Cardiac fibroblast (primary cell): ENCODE results near the gene FBXO34.

ENCODE experiments used
- DNase-seq, 2 donors: peaks; one replicate each; pipeline versions ENCODE4 v3.0.0 to v3.0.0-alpha.2; 2010; ENCODE audit warnings: low read depth in 2 of 2
- H3K4me3 ChIP-seq, 2 donors: replicated peaks in 1 of 2; 1 replicate in 1 of 2; 2 replicates in 1 of 2; pipeline ENCODE4 v1.5.1; 2011; ENCODE audit warnings: low read depth in 2 of 2, low read length in 2 of 2, mild to moderate bottlenecking in 2 of 2, moderate library complexity in 1 of 2
- TF ChIP-seq, protein P1 (sequence below): IDR thresholded peaks from one replicate; pipeline ENCODE4 v1.5.1; 2011; ENCODE audit warnings: low read depth, mild to moderate bottlenecking, low read length, inconsistent platforms

The FBXO34 gene

DNA sequence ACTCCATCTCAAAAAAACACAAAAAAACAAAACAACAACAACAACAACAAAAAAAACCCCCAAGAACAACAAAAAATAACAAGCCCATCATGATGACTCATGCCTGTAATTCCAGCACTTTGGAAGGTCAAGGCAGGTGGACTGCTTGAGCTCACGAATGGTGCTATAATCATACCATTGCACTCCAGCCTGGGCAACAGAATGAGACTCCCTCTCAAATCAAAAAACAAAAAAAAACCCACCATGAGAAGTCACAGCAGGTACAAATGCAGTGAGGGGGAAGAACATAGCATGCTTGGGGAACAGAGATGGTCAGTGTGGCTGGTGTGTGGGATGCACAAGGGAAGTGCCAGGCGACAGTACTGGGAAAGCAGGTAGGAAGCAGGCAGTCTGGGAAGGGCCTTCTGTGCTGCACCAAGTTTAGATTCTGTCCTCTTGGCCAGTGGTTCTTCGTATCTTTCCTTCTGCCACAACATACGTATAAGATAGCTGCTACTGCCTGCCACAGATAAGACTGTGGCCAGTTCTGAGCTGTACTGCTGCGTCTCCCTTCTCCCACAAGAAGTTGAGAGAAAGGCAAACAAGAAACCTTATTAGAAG is 112.4 kb downstream of the FBXO34 start:
- TF ChIP-seq, protein P1, sequence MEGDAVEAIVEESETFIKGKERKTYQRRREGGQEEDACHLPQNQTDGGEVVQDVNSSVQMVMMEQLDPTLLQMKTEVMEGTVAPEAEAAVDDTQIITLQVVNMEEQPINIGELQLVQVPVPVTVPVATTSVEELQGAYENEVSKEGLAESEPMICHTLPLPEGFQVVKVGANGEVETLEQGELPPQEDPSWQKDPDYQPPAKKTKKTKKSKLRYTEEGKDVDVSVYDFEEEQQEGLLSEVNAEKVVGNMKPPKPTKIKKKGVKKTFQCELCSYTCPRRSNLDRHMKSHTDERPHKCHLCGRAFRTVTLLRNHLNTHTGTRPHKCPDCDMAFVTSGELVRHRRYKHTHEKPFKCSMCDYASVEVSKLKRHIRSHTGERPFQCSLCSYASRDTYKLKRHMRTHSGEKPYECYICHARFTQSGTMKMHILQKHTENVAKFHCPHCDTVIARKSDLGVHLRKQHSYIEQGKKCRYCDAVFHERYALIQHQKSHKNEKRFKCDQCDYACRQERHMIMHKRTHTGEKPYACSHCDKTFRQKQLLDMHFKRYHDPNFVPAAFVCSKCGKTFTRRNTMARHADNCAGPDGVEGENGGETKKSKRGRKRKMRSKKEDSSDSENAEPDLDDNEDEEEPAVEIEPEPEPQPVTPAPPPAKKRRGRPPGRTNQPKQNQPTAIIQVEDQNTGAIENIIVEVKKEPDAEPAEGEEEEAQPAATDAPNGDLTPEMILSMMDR: no peak
- DNase-seq: peak in 1 of 2 donors; percentile 19

GRCh38 chr14:55384536-55384935 is 113.3 kb downstream of the FBXO34 start:
- no peak for DNase-seq
- no peak overlapping the region for H3K4me3 ChIP-seq
- TF ChIP-seq, protein P1: no peak

More for the DNA sequence above, 112.4 kb downstream of the FBXO34 start:
- no peak overlapping the region for H3K4me3 ChIP-seq

DNA sequence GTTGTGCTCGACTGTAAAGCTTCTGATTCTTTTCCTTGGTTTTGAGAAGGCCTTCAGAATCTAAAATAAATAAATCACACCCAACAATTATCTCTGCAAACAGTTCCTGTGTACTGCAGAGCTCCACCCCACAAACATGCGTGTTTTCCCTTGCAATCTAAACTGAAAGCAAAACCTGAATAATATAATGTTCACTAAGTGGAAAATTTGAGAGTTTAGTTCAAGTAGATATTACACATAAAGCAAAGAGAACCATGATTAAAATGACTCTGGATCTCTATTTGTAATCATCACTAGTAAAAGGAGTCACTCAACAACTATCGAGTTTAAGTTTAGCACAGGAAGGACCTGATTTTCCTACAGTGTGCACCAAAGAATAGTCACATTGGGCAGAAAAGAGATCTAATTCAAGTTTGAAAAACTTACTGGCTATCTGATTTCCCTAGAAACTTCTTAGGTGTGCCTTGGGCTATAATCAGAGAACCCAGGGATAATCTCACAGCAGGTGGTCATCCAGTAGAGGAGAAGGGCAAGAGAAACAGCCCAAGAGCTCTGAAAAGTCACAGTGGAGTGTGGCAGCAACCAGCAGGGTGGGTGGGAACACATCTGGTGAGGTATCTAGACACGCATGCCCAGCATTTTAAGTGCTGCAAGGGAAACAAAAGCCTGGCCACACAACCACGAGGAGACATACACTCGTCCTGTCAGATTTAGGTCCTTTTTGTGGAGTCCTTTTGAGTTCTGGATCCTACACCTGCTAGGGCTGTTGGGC is 115.0 kb downstream of the FBXO34 start:
- TF ChIP-seq, protein P1: no peak
- no peak overlapping the region for H3K4me3 ChIP-seq
- DNase-seq: no peak

DNA sequence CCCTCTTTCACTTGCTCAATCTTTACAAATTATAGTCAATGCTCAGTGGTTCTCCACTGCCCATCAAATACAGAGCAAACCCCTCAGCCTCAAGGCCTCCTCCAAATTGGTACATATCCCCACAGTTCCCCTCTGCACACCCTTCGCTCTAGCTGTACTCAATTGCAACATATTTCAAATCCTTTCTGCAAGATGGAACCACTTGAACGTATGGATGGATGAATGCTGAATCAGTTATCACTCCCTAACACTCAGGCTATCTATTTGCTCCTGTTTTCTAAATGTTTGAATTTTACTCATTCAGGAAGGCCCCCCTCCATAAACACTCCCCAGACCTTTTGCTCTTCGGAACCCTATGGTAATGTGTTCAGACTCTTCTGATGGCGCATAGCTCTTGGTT is 115.9 kb downstream of the FBXO34 start:
- no peak overlapping the region for H3K4me3 ChIP-seq
- DNase-seq: no peak
- TF ChIP-seq, protein P1: no peak

DNA sequence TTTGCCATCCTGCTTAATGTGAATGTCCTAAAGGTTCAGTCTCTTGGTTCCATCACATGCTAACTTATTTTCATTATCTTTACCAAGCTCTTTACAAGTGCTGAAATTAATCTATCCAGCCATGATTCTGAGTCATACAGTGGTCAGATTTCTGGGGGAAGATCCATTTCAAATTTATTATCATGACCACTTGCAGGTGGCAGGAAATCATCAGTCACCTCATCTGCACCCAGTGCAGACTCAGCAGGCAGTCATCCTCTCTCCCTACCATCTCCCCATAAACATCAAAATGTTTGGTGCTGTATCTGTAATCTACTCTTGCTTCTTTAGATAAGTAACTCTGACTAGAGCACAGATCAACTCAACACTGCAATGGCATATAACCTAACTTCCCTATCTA is 116.9 kb downstream of the FBXO34 start:
- TF ChIP-seq, protein P1: no peak
- DNase-seq: peak in 1 of 2 donors; percentile 21
- H3K4me3 ChIP-seq: no peak overlapping the region

- TF ChIP-seq, protein P1: no peak
- DNase-seq: peak in 1 of 2 donors; percentile 55
- no peak overlapping the region for H3K4me3 ChIP-seq
Observed at GRCh38 chr14:55389330-55389729, 118.1 kb downstream of the FBXO34 start.
